ENCODE measurements around the gene LPAR2.

DNA sequence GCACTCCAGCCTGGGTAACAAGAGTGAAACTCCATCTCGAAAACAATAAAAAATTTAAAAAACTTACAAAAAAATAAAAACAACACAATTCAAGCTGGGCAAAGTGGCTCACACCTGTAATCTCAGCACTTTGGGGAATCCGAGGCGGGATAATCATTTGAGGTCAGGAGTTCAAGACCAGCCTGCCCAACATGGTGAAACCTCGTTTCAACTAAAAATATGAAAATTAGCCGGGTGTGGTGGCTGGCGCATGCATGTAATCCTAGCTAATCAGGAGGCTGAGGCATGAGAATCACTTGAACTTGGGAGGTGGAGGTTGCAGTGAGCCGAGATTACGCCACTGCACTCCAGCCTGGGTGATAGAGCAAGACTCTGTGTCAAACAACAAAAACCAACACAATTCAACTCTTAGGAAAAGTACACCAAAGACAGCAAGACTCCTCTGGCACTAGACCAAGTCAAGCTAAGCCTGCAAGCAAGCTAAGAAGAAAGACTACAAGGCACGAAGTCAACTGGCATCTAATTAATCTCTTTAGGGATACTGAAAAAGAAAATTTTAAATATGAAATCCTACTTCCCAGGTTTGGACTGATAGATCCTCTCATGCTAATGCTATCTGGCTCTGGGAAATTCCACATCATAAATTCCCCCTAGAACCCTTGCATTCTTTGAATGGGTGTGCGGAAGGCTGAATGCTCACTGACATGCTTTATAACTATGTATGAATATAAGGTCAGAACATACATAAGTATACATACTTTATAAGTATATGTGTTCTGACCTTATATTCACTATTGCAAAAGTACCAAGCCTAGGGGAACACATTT lies 17.4 kb downstream of the LPAR2 start:
- TF ChIP-seq EZH2 (IDR thresholded peaks at IDR 0.05; ENCODE audit: borderline replicate concordance, low read depth, low read length, severe bottlenecking) (no peak), MYC (IDR thresholded peaks at IDR 0.05; ENCODE audit: low read depth, low read length) (no peak), POLR2AphosphoS5 (IDR thresholded peaks at IDR 0.05; ENCODE audit: insufficient read depth, low read depth, low read length) (no peak), POLR2A (IDR thresholded peaks at IDR 0.05; ENCODE audit: low read depth, low read length) (no peak), MAX (IDR thresholded peaks at IDR 0.05; ENCODE audit: insufficient read depth, insufficient read length) (no peak), FOS (IDR thresholded peaks at IDR 0.05; ENCODE audit: borderline replicate concordance, insufficient read depth, low read length) (no peak), JUN (IDR thresholded peaks at IDR 0.05; ENCODE audit: borderline replicate concordance, insufficient read depth, insufficient read length, low read depth) (no peak), GATA2 (IDR thresholded peaks at IDR 0.05; ENCODE audit: insufficient read depth, insufficient read length, low read depth, low read length) (no peak)
- TF ChIP-seq, protein P1, sequence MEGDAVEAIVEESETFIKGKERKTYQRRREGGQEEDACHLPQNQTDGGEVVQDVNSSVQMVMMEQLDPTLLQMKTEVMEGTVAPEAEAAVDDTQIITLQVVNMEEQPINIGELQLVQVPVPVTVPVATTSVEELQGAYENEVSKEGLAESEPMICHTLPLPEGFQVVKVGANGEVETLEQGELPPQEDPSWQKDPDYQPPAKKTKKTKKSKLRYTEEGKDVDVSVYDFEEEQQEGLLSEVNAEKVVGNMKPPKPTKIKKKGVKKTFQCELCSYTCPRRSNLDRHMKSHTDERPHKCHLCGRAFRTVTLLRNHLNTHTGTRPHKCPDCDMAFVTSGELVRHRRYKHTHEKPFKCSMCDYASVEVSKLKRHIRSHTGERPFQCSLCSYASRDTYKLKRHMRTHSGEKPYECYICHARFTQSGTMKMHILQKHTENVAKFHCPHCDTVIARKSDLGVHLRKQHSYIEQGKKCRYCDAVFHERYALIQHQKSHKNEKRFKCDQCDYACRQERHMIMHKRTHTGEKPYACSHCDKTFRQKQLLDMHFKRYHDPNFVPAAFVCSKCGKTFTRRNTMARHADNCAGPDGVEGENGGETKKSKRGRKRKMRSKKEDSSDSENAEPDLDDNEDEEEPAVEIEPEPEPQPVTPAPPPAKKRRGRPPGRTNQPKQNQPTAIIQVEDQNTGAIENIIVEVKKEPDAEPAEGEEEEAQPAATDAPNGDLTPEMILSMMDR (IDR thresholded peaks at IDR 0.05; ENCODE audit: extremely low read depth in 1 of 2, insufficient read depth in 1 of 2, low read depth in 1 of 2, low read length in 2 of 2) = no peak

Data from endothelial cell of umbilical vein (primary cell).